ENCODE measurements around the gene C1orf105.

The C1orf105 gene

DNA sequence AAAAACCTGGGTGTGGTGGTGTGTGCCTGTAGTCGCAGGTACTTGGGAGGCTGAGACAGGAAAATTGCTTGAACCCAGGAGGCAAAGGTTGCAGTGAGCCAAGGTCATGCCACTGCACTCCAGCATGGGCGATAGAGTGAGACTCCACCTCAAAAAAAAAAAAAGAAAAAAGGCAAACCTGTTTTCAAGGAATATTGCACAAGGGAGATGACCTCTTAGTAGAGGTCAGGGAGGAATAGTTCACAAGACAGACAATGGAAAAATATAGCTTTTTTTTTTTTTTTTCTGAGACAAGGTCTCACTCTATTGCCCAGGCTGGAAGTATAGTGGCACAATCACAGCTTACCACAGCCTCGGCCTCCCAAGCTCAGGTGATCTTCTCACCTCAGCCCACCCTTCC lies 90.0 kb downstream of the C1orf105 start:
- TF ChIP-seq, protein P1, sequence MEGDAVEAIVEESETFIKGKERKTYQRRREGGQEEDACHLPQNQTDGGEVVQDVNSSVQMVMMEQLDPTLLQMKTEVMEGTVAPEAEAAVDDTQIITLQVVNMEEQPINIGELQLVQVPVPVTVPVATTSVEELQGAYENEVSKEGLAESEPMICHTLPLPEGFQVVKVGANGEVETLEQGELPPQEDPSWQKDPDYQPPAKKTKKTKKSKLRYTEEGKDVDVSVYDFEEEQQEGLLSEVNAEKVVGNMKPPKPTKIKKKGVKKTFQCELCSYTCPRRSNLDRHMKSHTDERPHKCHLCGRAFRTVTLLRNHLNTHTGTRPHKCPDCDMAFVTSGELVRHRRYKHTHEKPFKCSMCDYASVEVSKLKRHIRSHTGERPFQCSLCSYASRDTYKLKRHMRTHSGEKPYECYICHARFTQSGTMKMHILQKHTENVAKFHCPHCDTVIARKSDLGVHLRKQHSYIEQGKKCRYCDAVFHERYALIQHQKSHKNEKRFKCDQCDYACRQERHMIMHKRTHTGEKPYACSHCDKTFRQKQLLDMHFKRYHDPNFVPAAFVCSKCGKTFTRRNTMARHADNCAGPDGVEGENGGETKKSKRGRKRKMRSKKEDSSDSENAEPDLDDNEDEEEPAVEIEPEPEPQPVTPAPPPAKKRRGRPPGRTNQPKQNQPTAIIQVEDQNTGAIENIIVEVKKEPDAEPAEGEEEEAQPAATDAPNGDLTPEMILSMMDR (IDR thresholded peaks at IDR 0.05; ENCODE audit: extremely low read depth, missing control alignments), result no peak

DNA sequence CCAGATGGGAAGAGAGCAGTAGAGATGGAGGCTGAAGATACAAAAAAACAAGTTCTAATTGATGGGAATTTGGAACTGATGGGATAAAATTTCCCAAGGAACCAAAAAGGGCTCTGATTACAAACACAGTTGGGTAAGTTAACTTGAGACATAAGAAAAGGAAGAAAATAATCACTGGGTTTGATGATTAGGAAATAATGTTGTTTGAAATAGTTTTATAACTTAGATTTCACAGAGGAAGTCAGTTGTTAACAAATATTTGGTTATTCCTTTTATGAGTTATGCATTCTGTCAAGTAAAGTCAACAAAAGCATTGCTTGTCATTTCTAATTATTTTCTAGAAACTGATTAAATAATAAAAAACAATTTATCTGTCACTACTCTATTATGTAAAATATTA lies 92.1 kb downstream of the C1orf105 start:
- DNase-seq (ENCODE audit: low spot score), result no peak
- TF ChIP-seq, protein P1 (IDR thresholded peaks at IDR 0.05; ENCODE audit: extremely low read depth, missing control alignments), result no peak

More for the DNA sequence above, 90.0 kb downstream of the C1orf105 start:
- DNase-seq (ENCODE audit: low spot score), result no peak

DNA sequence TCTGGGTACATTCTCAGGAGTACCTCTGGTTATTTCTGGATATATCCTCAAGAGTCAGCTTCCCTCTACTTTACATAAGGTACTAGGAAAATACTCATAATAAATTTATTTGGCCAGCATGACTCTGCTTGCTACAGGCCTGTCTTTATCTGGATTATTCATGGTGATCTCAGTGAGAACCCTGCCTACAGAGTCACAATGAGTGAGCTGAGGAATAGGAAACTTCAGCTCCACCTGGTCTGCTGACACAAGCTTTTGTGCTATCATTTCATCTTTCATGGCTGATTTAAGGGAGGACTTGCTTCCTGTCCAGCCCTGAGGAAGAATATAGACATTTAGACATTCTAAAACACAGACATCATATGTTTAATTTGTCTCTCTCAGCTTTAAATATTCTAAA lies 93.0 kb downstream of the C1orf105 start:
- TF ChIP-seq, protein P1 (IDR thresholded peaks at IDR 0.05; ENCODE audit: extremely low read depth, missing control alignments), result no peak
- no peak for DNase-seq (ENCODE audit: low spot score)

DNA sequence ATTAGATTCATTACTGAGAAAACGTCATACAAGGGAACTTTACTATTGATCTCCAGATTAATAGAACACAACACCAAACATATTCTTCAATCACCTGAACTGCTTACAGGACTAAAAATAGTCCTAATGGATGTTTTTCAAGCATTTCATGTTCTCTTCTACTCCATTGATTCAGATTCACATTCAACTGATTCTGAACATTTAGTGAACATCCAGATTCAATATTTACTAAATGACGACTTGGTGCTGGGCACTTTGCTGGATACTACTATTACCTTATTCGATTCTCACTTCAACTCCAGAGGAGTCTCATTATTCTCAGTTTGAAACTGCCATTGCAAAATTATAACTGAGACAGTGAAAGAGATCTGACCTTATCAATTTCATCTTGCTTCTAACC lies 93.6 kb downstream of the C1orf105 start:
- TF ChIP-seq, protein P1 (IDR thresholded peaks at IDR 0.05; ENCODE audit: extremely low read depth, missing control alignments), result no peak
- DNase-seq (ENCODE audit: low spot score), result no peak

DNA sequence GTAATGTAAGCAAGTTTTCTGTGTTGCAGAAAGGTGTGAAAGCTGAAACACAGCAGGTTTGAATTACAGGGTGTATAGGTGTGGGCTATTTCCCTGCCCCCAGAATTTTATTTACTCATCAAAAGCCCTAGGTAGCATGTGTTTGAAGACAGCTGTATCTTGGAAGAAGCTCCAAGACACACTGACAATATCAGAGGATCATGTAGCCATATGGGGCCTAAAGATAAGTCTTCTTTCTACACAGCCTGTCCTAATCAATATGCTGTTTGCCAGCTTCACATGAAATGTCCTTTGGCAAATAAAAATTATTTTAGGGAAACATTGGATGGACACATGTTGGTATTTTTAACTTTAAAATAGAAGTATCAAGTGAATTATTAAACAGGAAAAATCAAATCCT lies 95.0 kb downstream of the C1orf105 start:
- TF ChIP-seq, protein P1 (IDR thresholded peaks at IDR 0.05; ENCODE audit: extremely low read depth, missing control alignments), result no peak
- no peak for DNase-seq (ENCODE audit: low spot score)

DNA sequence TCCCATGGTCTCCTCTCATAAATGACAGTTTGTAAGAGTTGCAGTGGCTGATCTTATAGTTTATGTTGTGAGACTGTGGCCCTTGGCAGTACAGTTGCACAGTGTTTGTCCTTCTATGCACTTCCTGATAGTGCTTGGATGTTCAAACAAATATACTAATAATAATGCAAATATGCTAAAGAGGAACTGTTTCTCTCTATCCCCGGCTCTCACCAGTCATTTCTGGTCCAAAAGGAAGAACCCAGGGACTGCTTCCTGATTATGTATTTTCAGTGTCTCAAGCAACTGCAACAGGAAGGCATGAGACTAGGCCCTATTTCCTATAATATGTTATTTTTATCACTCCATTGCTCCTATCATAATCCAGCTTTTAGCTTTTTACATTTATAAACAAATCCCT lies 95.4 kb downstream of the C1orf105 start:
- TF ChIP-seq, protein P1 (IDR thresholded peaks at IDR 0.05; ENCODE audit: extremely low read depth, missing control alignments), result no peak
- DNase-seq (ENCODE audit: low spot score), result no peak

DNA sequence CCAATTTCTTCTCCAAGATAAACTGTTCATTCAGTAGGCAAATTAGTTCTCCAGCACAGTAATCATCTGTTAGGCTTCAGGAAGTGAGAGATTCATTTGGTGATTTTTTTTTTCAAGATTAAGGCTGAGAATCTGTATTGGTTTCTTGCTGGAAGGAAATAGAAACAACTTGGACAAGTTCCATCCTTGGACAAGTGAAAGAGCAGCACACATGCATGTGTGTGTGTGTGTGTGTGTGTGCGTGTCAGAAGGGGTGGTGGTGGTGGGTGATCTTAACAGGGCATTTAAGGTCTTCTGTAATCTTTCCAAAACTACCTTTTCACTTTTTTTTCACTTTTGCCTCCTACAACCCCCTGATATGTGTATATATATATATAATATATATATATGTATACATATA lies 96.6 kb downstream of the C1orf105 start:
- no peak for DNase-seq (ENCODE audit: low spot score)
- TF ChIP-seq, protein P1 (IDR thresholded peaks at IDR 0.05; ENCODE audit: extremely low read depth, missing control alignments), result no peak

Data from GM20000 (cell line).